H1 (cell line): ENCODE data around the gene CBL. TPM values are rescaled to one million over a fixed set of nuclear protein-coding genes. Genes with fewer than 3 reads are reported as not detected.

Experiments used
- CTCF ChIA-PET: fragments of 300-600 bp; sonication (Branson Sonifier 250); formaldehyde crosslinking; loops from one replicate; lab custom pipeline; 2021; ENCODE audit not compliant: partially characterized antibody; lab: Charles Lee
- POLR2A ChIA-PET: fragments of 300-600 bp; sonication (Branson Sonifier 250); formaldehyde crosslinking; loops from one replicate; lab custom pipeline; 2021; ENCODE audit warnings: inconsistent platforms; ENCODE audit not compliant: partially characterized antibody; lab: Charles Lee
- DNase-seq, 2 experiments: peaks; one replicate each; pipeline versions ENCODE4 v3.0.0 to v3.0.0-alpha.2; 2010 to 2022; ENCODE audit warnings: low spot score in 2 of 2, low read depth in 1 of 2, mixed read lengths in 1 of 2
- FAIRE-seq: peaks from 2 replicates; lab custom pipeline; 2011; peaks lifted over from hg19 to GRCh38; lab: Jason Lieb, UNC
- H2AFZ ChIP-seq: 2 replicates; pipeline ENCODE4 v1.8.1; 2012; ENCODE audit warnings: low read length, inconsistent platforms
- H2AK5ac ChIP-seq: 2 replicates; pipeline ENCODE4 v1.6.1; 2013; ENCODE audit warnings: low read depth, low read length
- H2BK120ac ChIP-seq: replicated peaks from 2 replicates; pipeline ENCODE3; 2013; ENCODE audit warnings: low read depth, low read length, inconsistent platforms
- H2BK12ac ChIP-seq: 2 replicates; pipeline ENCODE4 v1.6.1; 2013; ENCODE audit warnings: low read depth, low read length
- H2BK15ac ChIP-seq: 2 replicates; pipeline ENCODE4 v1.6.1; 2013; ENCODE audit warnings: low read length
- H2BK20ac ChIP-seq: 2 replicates; pipeline ENCODE4 v1.6.1; 2013; ENCODE audit warnings: low read length
- H2BK5ac ChIP-seq: 2 replicates; pipeline ENCODE4 v1.6.1; 2013; ENCODE audit warnings: low read depth, low read length
- H3K14ac ChIP-seq: 2 replicates; pipeline ENCODE4 v1.6.1; 2013; ENCODE audit warnings: inconsistent platforms; ENCODE audit not compliant: insufficient read length
- H3K18ac ChIP-seq: 2 replicates; pipeline ENCODE4 v1.6.1; 2013; ENCODE audit warnings: low read length; ENCODE audit errors: extremely low read depth
- H3K23ac ChIP-seq: 2 replicates; pipeline ENCODE4 v1.6.1; 2013; ENCODE audit warnings: inconsistent platforms; ENCODE audit not compliant: insufficient read length
- H3K23me2 ChIP-seq: 2 replicates; pipeline ENCODE4 v1.6.1; 2013; ENCODE audit warnings: low read depth, low read length
- H3K27ac ChIP-seq: 2 replicates; pipeline ENCODE4 v1.6.1; 2011; ENCODE audit warnings: low read depth, low read length, inconsistent platforms
- H3K27me3 ChIP-seq, 4 experiments: replicated peaks in 1 of 4; 1 replicate in 1 of 4; 2 replicates in 3 of 4; pipeline versions ENCODE4 v1.6.1 to v1.8.1; 2011 to 2013; ENCODE audit warnings: low read length in 3 of 4, mild to moderate bottlenecking in 3 of 4, inconsistent platforms in 2 of 4, mixed read lengths in 2 of 4, moderate library complexity in 1 of 4; ENCODE audit not compliant: control insufficient read depth in 3 of 4, insufficient read depth in 3 of 4; ENCODE audit errors: extremely low read depth in 1 of 4
- H3K36me3 ChIP-seq, 4 experiments: 2 replicates each; pipeline versions ENCODE4 v1.6.1 to v1.8.1; 2011 to 2013; ENCODE audit warnings: mild to moderate bottlenecking in 4 of 4, low read length in 3 of 4, moderate library complexity in 2 of 4, control low read depth in 1 of 4, inconsistent platforms in 1 of 4; ENCODE audit not compliant: insufficient read depth in 4 of 4, control insufficient read depth in 2 of 4
- H3K4ac ChIP-seq: replicated peaks from 2 replicates; pipeline ENCODE3; 2013; ENCODE audit warnings: low read length, low read depth, mixed read lengths, inconsistent platforms; ENCODE audit not compliant: insufficient read length
- H3K4me1 ChIP-seq, 4 experiments: replicated peaks in 1 of 4; 1 replicate in 1 of 4; 2 replicates in 3 of 4; pipeline versions ENCODE4 v1.6.1 to v1.8.1; 2011 to 2013; ENCODE audit warnings: low read length in 3 of 4, inconsistent platforms in 2 of 4, mixed read lengths in 1 of 4; ENCODE audit not compliant: insufficient read depth in 4 of 4, control insufficient read depth in 3 of 4
- H3K4me2 ChIP-seq, 2 experiments: 2 replicates each; pipeline versions ENCODE4 v1.6.1 to v1.8.1; 2011 to 2013; ENCODE audit warnings: low read depth in 2 of 2, low read length in 2 of 2, control low read depth in 1 of 2, inconsistent platforms in 1 of 2, mild to moderate bottlenecking in 1 of 2; ENCODE audit not compliant: insufficient read depth in 1 of 2
- H3K4me3 ChIP-seq, 4 experiments: fragments of 200-600, 300-600 bp in 1 of 4; sonication (generic), shearing (Covaris generic), sonication (Bioruptor Twin) in 1 of 4; 2 replicates each; pipeline versions ENCODE4 v1.5.1 to v1.8.1; 2011 to 2016; ENCODE audit warnings: low read length in 4 of 4, low read depth in 3 of 4, control low read depth in 2 of 4, inconsistent platforms in 2 of 4, mild to moderate bottlenecking in 2 of 4, mixed read lengths in 1 of 4, moderate library complexity in 1 of 4; ENCODE audit not compliant: insufficient read depth in 2 of 4; ENCODE audit errors: extremely low read depth in 1 of 4
- H3K56ac ChIP-seq: replicated peaks from 2 replicates; pipeline ENCODE3; 2013; ENCODE audit warnings: low read depth, mild to moderate bottlenecking, mixed read lengths, low read length, inconsistent platforms; ENCODE audit not compliant: insufficient read length
- H3K79me1 ChIP-seq: 2 replicates; pipeline ENCODE4 v1.6.1; 2013; ENCODE audit warnings: low read depth, low read length, control low read depth
- H3K79me2 ChIP-seq, 2 experiments: 2 replicates each; pipeline versions ENCODE4 v1.6.1 to v1.8.1; 2012 to 2013; ENCODE audit warnings: low read length in 2 of 2, mild to moderate bottlenecking in 2 of 2, inconsistent platforms in 1 of 2; ENCODE audit not compliant: insufficient read depth in 2 of 2, control insufficient read depth in 1 of 2
- H3K9ac ChIP-seq, 4 experiments: replicated peaks in 1 of 4; 1 replicate in 1 of 4; 2 replicates in 3 of 4; pipeline versions ENCODE4 v1.6.1 to v1.8.1; 2011 to 2013; ENCODE audit warnings: low read depth in 3 of 4, low read length in 3 of 4, control low read depth in 2 of 4, mild to moderate bottlenecking in 2 of 4, moderate library complexity in 2 of 4, inconsistent platforms in 1 of 4; ENCODE audit errors: extremely low read depth in 1 of 4
- H3K9me3 ChIP-seq, 2 experiments: 2 replicates each; pipeline versions ENCODE4 v1.6.1 to v1.8.1; 2012 to 2013; ENCODE audit warnings: mild to moderate bottlenecking in 2 of 2, moderate library complexity in 2 of 2, control low read depth in 1 of 2, inconsistent platforms in 1 of 2, low read depth in 1 of 2, low read length in 1 of 2, mixed read lengths in 1 of 2; ENCODE audit not compliant: insufficient read depth in 2 of 2
- H4K20me1 ChIP-seq, 2 experiments: replicated peaks in 1 of 2; 2 replicates each; pipeline versions ENCODE3 to v1.8.1; 2011 to 2013; ENCODE audit warnings: inconsistent platforms in 2 of 2, low read length in 2 of 2, mild to moderate bottlenecking in 1 of 2; ENCODE audit not compliant: insufficient read depth in 2 of 2, control insufficient read depth in 1 of 2
- H4K5ac ChIP-seq: 2 replicates; pipeline ENCODE4 v1.6.1; 2013; ENCODE audit warnings: low read length, low read depth, mixed read lengths, inconsistent platforms; ENCODE audit not compliant: insufficient read length
- H4K8ac ChIP-seq: 2 replicates; pipeline ENCODE4 v1.8.0; 2013; ENCODE audit warnings: mild to moderate bottlenecking, moderate library complexity, low read length, inconsistent platforms; ENCODE audit not compliant: insufficient read depth; ENCODE audit errors: extremely low read depth
- H4K91ac ChIP-seq: replicated peaks from 2 replicates; pipeline ENCODE3; 2013; ENCODE audit warnings: low read length, mixed read lengths, inconsistent platforms; ENCODE audit not compliant: insufficient read length
- SRF ChIP-seq: IDR thresholded peaks from 2 replicates; pipeline ENCODE4 v1.6.1; 2011; ENCODE audit warnings: mild to moderate bottlenecking, low read depth, low read length, moderate library complexity
- TEAD4 ChIP-seq: IDR thresholded peaks from 2 replicates; pipeline ENCODE4 v1.6.1; 2012; ENCODE audit warnings: low read depth, low read length, inconsistent platforms, mixed read lengths
- WGBS, 2 experiments: shearing (Covaris generic) in 1 of 2; methylation state at CpG; one replicate each; pipeline versions ENCODE4 v1.1.6 to v1.1.7; 2013 to 2015; ENCODE audit warnings: low lambda C conversion rate in 2 of 2, mixed read lengths in 2 of 2, inconsistent platforms in 1 of 2, low coverage in 1 of 2, missing lambda C conversion rate in 1 of 2; ENCODE audit not compliant: insufficient replicate concordance in 2 of 2, insufficient coverage in 1 of 2, insufficient read length in 1 of 2; ENCODE audit errors: extremely low coverage in 1 of 2, missing lambda C conversion rate in 1 of 2; 5-methylcytosine and 5-hydroxymethylcytosine counted together
- polyA plus RNA-seq, 7 experiments: library from polyadenylated mRNA; depleted of rRNA in 3 of 7; stranded (reverse) in 5 of 7; unstranded in 2 of 7; fragments of >200 nt in 5 of 7; fragments of 200-250 nt in 2 of 7; gene quantifications; 1 replicate in 5 of 7; 2 replicates in 1 of 7; 4 replicates in 1 of 7; pipeline versions ENCODE4 v1.2.1 to v1.2.3, GENCODE V29; 2011 to 2013; ENCODE audit warnings: missing spikeins in 2 of 7, mixed read lengths in 2 of 7
- total RNA-seq: library from RNA; stranded (reverse); fragmentation: NEBNext Ultra II Directional; extraction: Animal tissue kit (Norgen Biotek cat#: 25700); gene quantifications from 2 replicates; pipeline ENCODE4 v1.2.1, GENCODE V29; 2021

Gene CBL
- total and polyA plus RNA-seq, 2 of the 8 experiments (the other 6 are each of a cell fraction or from before 2014, with no cell fraction given) = 23.1 to 57.8 TPM

DNA sequence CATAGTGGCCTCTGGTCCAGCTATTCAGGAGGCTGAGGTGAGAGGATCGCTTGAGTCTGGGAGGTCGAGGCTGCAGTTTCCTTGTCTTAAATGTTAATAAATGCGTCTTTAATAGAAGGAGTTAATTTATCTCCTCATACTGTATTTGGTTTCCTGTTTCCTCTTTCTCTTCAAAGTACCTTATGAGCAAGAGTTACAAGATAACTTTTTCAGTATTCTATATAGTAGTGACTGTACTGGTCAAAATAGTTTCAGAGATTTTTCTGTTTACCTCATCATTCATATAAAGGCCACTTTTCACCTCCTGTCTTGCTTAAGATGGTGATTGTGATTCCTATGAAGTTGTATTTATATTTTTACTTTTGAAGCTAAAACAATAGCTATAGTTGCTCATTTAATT is 59.9 kb downstream of the CBL start:
- H4K8ac ChIP-seq = no peak overlapping the region
- ChIA-PET CTCF (interaction anchor here (1.0 to 1.6 kb wide), 2 partner anchors 19 to 70 kb away, joined by 3 read pairs; no protein-coding TSS in a partner anchor), POLR2A (interaction anchor here (0.9 kb wide), 1 partner anchor 10 kb away, joined by 7 read pairs; no protein-coding TSS in a partner anchor)
- H4K5ac ChIP-seq = no peak overlapping the region
- H3K56ac ChIP-seq = no peak overlapping the region
- no peaks in the 10 kb centered on the region for H3K23me2 ChIP-seq
- peaks cover 4 to 5% of the 10 kb centered on the region in 2 experiments for H4K20me1 ChIP-seq
- no peak overlapping the region for H3K4me2 ChIP-seq
- H4K91ac ChIP-seq = no peak overlapping the region
- WGBS, 2 experiments = 90% methylated on average over 3 of the region's 3 CpGs; no CpG with 5 or more reads in 1 of the 2 experiments
- no peak overlapping the region for H3K4ac ChIP-seq
- H3K27ac ChIP-seq = no peak overlapping the region
- H3K14ac ChIP-seq = no peak overlapping the region
- H3K79me2 ChIP-seq = peaks cover 0 to 76% of the 10 kb centered on the region in 2 experiments; a peak in 3 of 4 replicates
- H3K23ac ChIP-seq = no peak overlapping the region
- H3K9ac ChIP-seq = no peak overlapping the region
- H2AK5ac ChIP-seq = no peak overlapping the region
- H2BK15ac ChIP-seq = no peak overlapping the region
- H2BK20ac ChIP-seq = no peak overlapping the region
- H3K27me3 ChIP-seq = no peaks in the 10 kb centered on the region
- no peak overlapping the region for H2BK5ac ChIP-seq
- H2BK120ac ChIP-seq = no peak overlapping the region
- H3K18ac ChIP-seq = no peak overlapping the region
- no peak overlapping the region for H2AFZ ChIP-seq
- FAIRE-seq (no peak), DNase-seq (no peak)
- H3K79me1 ChIP-seq = 0 out of 2 replicates have a peak, but pooled peaks cover 3% of the 10 kb centered on the region
- peaks cover 0 to 3% (median 0%) of the 10 kb centered on the region in 4 experiments; a peak in 1 of 7 replicates for H3K4me1 ChIP-seq
- H3K36me3 ChIP-seq = no peaks in the 10 kb centered on the region
- H3K4me3 ChIP-seq = no peak overlapping the region
- H3K9me3 ChIP-seq = no peaks in the 10 kb centered on the region
- no peak overlapping the region for H2BK12ac ChIP-seq
- TF ChIP-seq TEAD4 (no peak), SRF (no peak)
- TF ChIP-seq, all 59 proteins: peak for 0
